Measurements from ENCODE around the gene ITGB2. TPM values are rescaled to one million over a fixed set of nuclear protein-coding genes. Genes with fewer than 3 reads are reported as not detected.

ITGB2 gene
- total and polyA plus RNA-seq, 3 experiments from 2014 or later: 159 to 847 (median 165) TPM

GRCh38 chr21:44850208-44850800 lies 70.4 kb downstream of the ITGB2 start:
- Histone ChIP-seq H3K27ac (ENCODE audit: low read depth, low read length) (no peak overlapping the region), H3K27me3 (ENCODE audit: insufficient read depth, low read length, poor library complexity, severe bottlenecking) (no peaks in the 10 kb centered on the region), H3K9me3 (ENCODE audit: low read length) (no peaks in the 10 kb centered on the region), H3K4me1 (ENCODE audit: insufficient read depth, low read length) (peaks cover 63% of the 10 kb centered on the region), H3K36me3 (ENCODE audit: insufficient read depth, low read length) (peaks cover 23% of the 10 kb centered on the region), H3K4me3 (ENCODE audit: low read length) (no peak overlapping the region)
- ChIA-PET POLR2A (no interaction called here), CTCF (interaction anchor here (1.3 kb wide), 1 partner anchor 10 kb away, joined by 3 read pairs; no protein-coding TSS in a partner anchor)
- no peak overlapping the region for H3K27ac Mint-ChIP-seq
- H3K27me3 Mint-ChIP-seq: no peaks in the 10 kb centered on the region
- no peak for DNase-seq
- peaks cover 15 to 35% (median 26%) of the 10 kb centered on the region in 3 donors for H3K4me1 Mint-ChIP-seq
- H3K9me3 Mint-ChIP-seq: no peaks in the 10 kb centered on the region
- no peak overlapping the region for H3K4me3 Mint-ChIP-seq
- peaks cover 0 to 64% (median 15%) of the 10 kb centered on the region in 3 donors for H3K36me3 Mint-ChIP-seq

DNA sequence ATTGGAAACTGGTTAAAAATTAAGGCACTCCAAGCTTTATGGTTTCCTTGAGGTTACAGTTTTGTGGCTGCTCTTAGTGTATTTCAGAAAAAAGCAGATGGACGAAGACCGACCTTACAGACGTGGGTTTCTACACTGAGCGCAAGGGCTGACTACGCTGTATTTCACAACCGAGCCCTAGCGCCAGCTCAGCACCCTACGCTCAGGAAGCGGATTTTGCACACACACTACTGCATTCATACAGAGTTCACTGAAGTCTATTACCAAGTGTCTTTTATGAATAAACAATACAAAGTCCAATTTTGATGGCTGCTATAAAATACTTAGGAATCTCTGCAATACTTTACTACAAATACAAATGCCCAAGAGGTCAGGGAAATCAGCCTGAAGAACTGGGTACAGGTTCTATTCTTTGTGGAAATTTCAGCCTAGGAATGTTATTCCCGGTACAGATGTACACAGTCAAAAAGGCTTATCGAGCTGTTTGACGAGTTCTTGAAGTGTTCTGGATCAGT lies 71.0 kb downstream of the ITGB2 start:
- DNase-seq: no peak
- peak overlapping the region in 1 of 8 donors; percentile 29 for H3K27ac Mint-ChIP-seq
- H3K36me3 Mint-ChIP-seq: peaks cover 0 to 57% (median 15%) of the 10 kb centered on the region in 3 donors
- peaks cover 21% of the 10 kb centered on the region for H3K36me3 ChIP-seq (ENCODE audit: insufficient read depth, low read length)
- CTCF ChIA-PET: no interaction called here
- POLR2A ChIA-PET: no interaction called here
- peaks cover 0 to under 1% of the 10 kb centered on the region in 2 donors for H3K27me3 Mint-ChIP-seq
- no peak overlapping the region for H3K27ac ChIP-seq (ENCODE audit: low read depth, low read length)
- H3K4me3 ChIP-seq (ENCODE audit: low read length): no peak overlapping the region
- H3K4me1 Mint-ChIP-seq: peaks cover 18 to 29% (median 21%) of the 10 kb centered on the region in 3 donors
- peaks cover 59% of the 10 kb centered on the region for H3K4me1 ChIP-seq (ENCODE audit: insufficient read depth, low read length)
- H3K9me3 Mint-ChIP-seq: no peaks in the 10 kb centered on the region
- H3K4me3 Mint-ChIP-seq: no peak overlapping the region
- no peaks in the 10 kb centered on the region for H3K27me3 ChIP-seq (ENCODE audit: insufficient read depth, low read length, poor library complexity, severe bottlenecking)
- H3K9me3 ChIP-seq (ENCODE audit: low read length): no peaks in the 10 kb centered on the region

DNA sequence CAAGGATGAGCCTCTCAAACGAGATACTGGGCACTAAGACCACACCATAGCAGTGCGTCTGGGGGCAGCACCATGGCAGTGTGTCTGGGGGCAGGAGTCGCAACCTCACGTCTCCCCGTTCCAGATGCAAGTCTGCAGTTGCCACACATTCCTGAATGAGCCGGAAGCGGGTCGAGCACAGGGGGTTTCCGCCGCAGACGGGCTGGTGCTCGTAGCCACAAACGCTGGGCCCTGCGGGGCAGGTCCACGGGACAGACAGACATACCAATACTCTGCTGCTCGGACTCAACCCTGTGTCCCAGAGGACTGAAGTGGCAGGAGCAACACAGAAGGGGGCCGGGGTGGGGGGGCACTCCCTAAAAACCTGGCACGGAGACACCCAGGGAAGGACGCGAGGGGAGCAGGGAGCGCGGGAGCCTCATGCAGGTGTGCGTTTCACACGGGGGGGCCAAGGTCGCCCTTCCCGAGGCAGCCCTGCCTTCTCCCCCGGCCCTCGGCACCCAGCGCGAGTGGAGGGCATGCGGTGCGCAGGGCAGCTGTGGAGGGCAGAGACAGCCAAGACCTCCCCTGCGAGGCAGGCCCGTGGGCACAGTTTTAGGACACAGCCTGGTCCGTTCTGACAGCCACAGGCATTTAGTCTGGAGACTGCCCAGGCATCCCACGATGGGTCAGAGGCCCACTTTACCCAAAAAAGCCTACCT lies 71.7 kb downstream of the ITGB2 start:
- Mint-ChIP-seq H3K27ac (peak overlapping the region in 1 of 8 donors; percentile 1), H3K4me3 (no peak overlapping the region), H3K9me3 (no peaks in the 10 kb centered on the region), H3K27me3 (peaks cover 0 to 4% of the 10 kb centered on the region in 2 donors), H3K36me3 (peaks cover 0 to 50% (median 9%) of the 10 kb centered on the region in 3 donors), H3K4me1 (peaks cover 16 to 22% (median 18%) of the 10 kb centered on the region in 3 donors)
- no peak for DNase-seq
- Histone ChIP-seq H3K36me3 (ENCODE audit: insufficient read depth, low read length) (peaks cover 21% of the 10 kb centered on the region), H3K27me3 (ENCODE audit: insufficient read depth, low read length, poor library complexity, severe bottlenecking) (no peaks in the 10 kb centered on the region), H3K4me3 (ENCODE audit: low read length) (no peak overlapping the region), H3K9me3 (ENCODE audit: low read length) (no peaks in the 10 kb centered on the region), H3K4me1 (ENCODE audit: insufficient read depth, low read length) (peaks cover 52% of the 10 kb centered on the region), H3K27ac (ENCODE audit: low read depth, low read length) (no peak overlapping the region)
- ChIA-PET CTCF (no interaction called here), POLR2A (interaction anchor here (0.8 kb wide), 1 partner anchor 78 kb away, joined by 5 read pairs; no protein-coding TSS in a partner anchor)

GRCh38 chr21:44847261-44848056 lies 73.2 kb downstream of the ITGB2 start:
- Histone ChIP-seq H3K27ac (ENCODE audit: low read depth, low read length) (no peak overlapping the region), H3K4me1 (ENCODE audit: insufficient read depth, low read length) (peaks cover 40% of the 10 kb centered on the region), H3K27me3 (ENCODE audit: insufficient read depth, low read length, poor library complexity, severe bottlenecking) (no peaks in the 10 kb centered on the region), H3K9me3 (ENCODE audit: low read length) (no peaks in the 10 kb centered on the region), H3K36me3 (ENCODE audit: insufficient read depth, low read length) (peaks cover 21% of the 10 kb centered on the region), H3K4me3 (ENCODE audit: low read length) (no peak overlapping the region)
- H3K4me3 Mint-ChIP-seq: no peak overlapping the region
- DNase-seq: no peak
- H3K27me3 Mint-ChIP-seq: peaks cover 0 to 4% of the 10 kb centered on the region in 2 donors
- peaks cover 12 to 18% (median 14%) of the 10 kb centered on the region in 3 donors for H3K4me1 Mint-ChIP-seq
- H3K27ac Mint-ChIP-seq: peak overlapping the region in 3 of 8 donors; percentile 23 to 90 (median 38)
- no peaks in the 10 kb centered on the region for H3K9me3 Mint-ChIP-seq
- peaks cover 0 to 37% (median 8%) of the 10 kb centered on the region in 3 donors for H3K36me3 Mint-ChIP-seq
- ChIA-PET CTCF (interaction anchor here (1.5 kb wide), 1 partner anchor 281 kb away, joined by 3 read pairs; no protein-coding TSS in a partner anchor), POLR2A (no interaction called here)

DNA sequence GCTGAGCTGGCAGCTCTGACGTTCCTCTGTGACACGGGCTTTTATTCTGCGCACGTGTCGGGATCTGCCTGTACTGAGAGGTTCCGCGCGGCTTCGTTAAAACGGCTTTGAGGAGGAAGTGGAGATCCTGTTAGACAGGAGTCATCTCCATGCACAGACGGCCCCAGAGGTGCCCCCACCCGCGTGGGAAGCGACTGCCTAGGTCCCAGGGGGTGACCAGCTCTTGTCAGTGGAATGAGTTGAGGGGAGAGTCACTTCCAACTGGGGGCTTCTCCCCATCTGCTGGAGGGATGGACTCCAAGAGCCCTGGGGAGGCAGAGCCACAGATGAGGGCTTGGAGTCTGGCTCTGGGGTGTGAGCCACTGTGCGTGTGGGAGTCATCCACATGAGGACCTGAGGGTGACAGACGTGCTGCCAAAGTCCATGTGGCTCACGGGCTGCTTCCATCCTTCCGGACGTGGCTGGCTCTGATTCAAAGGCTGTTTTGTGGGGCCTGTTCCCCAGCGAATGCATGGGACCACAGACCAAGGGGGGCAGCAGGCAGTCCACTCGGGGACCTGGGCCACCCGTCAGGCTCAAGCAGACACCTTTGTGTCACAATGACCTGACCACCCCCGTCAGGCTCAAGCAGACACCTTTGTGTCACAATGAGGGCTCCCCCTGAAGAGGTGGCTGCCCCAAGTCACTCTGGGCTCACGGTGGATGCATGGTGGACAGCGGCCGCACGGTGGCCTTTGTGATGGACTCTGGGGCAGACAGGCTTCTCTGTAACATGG lies 74.0 kb downstream of the ITGB2 start:
- POLR2A ChIA-PET: interaction anchor here (1.2 kb wide), 1 partner anchor 27 kb away, joined by 4 read pairs; the partner anchor contains the start of gene PTTG1IP
- DNase-seq: peak in 1 of 5 donors; percentile 44
- Histone ChIP-seq H3K9me3 (ENCODE audit: low read length) (no peaks in the 10 kb centered on the region), H3K27me3 (ENCODE audit: insufficient read depth, low read length, poor library complexity, severe bottlenecking) (no peaks in the 10 kb centered on the region), H3K27ac (ENCODE audit: low read depth, low read length) (no peak overlapping the region), H3K36me3 (ENCODE audit: insufficient read depth, low read length) (peaks cover 21% of the 10 kb centered on the region), H3K4me1 (ENCODE audit: insufficient read depth, low read length) (peaks cover 32% of the 10 kb centered on the region), H3K4me3 (ENCODE audit: low read length) (peak overlapping the region; percentile 51)
- peak overlapping the region in 5 of 7 donors; percentile 16 to 68 (median 37) for H3K4me3 Mint-ChIP-seq
- CTCF ChIA-PET: interaction anchor here (1.2 to 1.5 kb wide), 4 partner anchors 27 to 282 kb away, joined by 3 to 4 read pairs (median 3); partner anchors contain the start of gene PTTG1IP
- peaks cover 0 to 29% (median 7%) of the 10 kb centered on the region in 3 donors for H3K36me3 Mint-ChIP-seq
- H3K27me3 Mint-ChIP-seq: peaks cover 4 to 6% of the 10 kb centered on the region in 2 donors
- peaks cover 9 to 18% (median 9%) of the 10 kb centered on the region in 3 donors for H3K4me1 Mint-ChIP-seq
- H3K27ac Mint-ChIP-seq: peak overlapping the region in 6 of 8 donors; percentile 30 to 63 (median 51)
- H3K9me3 Mint-ChIP-seq: no peaks in the 10 kb centered on the region

GRCh38 chr21:44846224-44846484 lies 74.5 kb downstream of the ITGB2 start:
- ChIA-PET CTCF (interaction anchor here (1.2 to 1.5 kb wide), 4 partner anchors 27 to 283 kb away, joined by 3 to 4 read pairs (median 3); partner anchors contain the start of gene PTTG1IP), POLR2A (interaction anchor here (1.2 kb wide), 1 partner anchor 28 kb away, joined by 4 read pairs; the partner anchor contains the start of gene PTTG1IP)
- peaks cover 27% of the 10 kb centered on the region for H3K4me1 ChIP-seq (ENCODE audit: insufficient read depth, low read length)
- H3K9me3 ChIP-seq (ENCODE audit: low read length): no peaks in the 10 kb centered on the region
- Mint-ChIP-seq H3K36me3 (peaks cover 0 to 24% (median 6%) of the 10 kb centered on the region in 3 donors), H3K9me3 (no peaks in the 10 kb centered on the region), H3K4me3 (peak overlapping the region; percentile 16 to 85 (median 54)), H3K27ac (peak overlapping the region in 7 of 8 donors; percentile 26 to 63 (median 45)), H3K4me1 (peaks cover 7 to 18% (median 9%) of the 10 kb centered on the region in 3 donors), H3K27me3 (peaks cover 6 to 10% of the 10 kb centered on the region in 2 donors)
- H3K36me3 ChIP-seq (ENCODE audit: insufficient read depth, low read length): peaks cover 18% of the 10 kb centered on the region
- H3K27ac ChIP-seq (ENCODE audit: low read depth, low read length): peak overlapping the region; percentile 33
- H3K27me3 ChIP-seq (ENCODE audit: insufficient read depth, low read length, poor library complexity, severe bottlenecking): no peaks in the 10 kb centered on the region
- peak overlapping the region; percentile 51 for H3K4me3 ChIP-seq (ENCODE audit: low read length)
- DNase-seq: no peak
